SK-N-DZ (cell line): Measurements from ENCODE around the gene MYO1G.

Source experiments
- DNase-seq: peaks from one replicate; pipeline ENCODE4 v3.0.0-alpha.2; 2015; ENCODE audit warnings: low spot score

MYO1G gene

DNA sequence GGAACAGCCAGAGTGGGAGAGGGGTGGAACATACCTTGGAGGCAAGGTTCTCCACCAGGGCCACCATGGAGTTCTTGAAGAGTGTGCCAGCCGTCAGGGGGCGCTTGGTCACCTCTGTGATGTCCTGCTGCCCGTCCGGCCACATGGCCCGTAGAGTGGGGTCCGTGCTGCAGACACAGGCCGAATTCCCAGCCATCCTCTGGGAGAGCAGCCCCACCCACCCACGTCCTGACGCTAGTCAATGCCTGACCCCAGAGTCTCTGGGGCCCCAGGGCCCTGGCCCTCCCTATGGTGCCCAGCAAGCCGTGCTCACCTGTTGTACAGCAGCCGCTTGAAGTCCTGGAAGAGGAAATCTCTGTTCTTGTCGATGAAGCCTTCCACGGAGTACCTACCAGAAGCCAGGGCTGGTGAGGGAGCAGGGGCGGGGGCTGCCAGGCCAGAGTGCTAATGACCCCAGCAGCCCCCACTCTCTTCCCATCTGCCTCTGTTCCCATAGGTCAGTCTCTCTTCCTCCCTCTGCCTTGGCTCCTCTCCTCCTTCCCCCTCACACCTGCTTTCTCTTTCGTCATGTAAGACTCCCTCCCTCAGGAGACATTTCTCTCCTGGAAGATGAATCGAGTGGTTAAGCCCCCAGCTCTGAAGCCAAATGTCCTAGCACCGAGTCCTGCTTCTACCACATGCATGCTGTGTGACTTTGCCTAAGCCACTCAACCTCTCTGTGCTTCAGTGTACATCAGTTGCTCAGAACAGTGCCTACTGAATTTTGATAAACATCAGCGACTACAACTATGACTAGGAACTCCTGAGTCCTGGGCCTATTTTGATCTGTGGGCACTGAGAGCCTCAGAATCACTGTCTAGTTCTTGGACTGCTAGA is 11.0 kb downstream of the MYO1G start:
- peak; percentile 62 for DNase-seq

DNA sequence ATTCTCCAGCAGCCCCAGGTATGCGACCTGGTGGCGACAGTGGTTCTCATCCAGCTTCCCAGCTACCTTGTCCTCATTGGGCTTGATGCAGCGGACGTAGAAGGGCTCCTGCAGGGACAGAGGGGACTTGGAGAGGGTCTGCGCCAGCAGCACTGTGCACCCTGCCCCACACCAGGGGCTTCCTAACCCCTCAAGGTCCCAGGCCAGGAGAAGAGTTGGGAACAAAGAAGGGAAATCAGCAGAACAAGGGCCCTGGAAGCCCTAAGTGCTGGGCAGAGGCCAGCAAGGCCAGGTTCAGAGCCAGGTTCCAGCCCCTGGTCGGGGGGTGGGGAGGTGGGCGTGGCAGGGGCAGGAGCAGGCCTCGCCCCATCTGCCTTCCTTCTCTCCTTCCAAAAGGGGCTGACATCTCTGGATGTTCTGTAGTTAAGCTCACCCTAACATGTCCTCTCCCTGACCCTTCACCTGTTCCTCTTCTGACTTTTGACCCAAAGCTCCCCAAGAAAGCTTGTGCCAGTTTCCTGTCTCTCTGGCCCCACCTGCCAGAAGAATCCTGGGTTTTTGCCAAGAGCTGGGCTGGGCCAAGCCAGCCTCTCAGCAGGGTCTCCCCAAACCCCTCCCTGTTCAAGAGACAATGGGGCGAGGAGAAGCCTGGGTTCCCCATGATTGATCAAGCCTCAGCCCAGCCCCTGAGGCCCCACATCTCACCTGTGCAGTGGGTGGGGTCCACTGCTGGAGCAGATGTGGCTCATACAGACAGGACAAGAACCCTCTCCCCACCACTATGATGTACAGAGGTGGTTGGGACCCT is 11.9 kb downstream of the MYO1G start:
- no peak for DNase-seq

DNA sequence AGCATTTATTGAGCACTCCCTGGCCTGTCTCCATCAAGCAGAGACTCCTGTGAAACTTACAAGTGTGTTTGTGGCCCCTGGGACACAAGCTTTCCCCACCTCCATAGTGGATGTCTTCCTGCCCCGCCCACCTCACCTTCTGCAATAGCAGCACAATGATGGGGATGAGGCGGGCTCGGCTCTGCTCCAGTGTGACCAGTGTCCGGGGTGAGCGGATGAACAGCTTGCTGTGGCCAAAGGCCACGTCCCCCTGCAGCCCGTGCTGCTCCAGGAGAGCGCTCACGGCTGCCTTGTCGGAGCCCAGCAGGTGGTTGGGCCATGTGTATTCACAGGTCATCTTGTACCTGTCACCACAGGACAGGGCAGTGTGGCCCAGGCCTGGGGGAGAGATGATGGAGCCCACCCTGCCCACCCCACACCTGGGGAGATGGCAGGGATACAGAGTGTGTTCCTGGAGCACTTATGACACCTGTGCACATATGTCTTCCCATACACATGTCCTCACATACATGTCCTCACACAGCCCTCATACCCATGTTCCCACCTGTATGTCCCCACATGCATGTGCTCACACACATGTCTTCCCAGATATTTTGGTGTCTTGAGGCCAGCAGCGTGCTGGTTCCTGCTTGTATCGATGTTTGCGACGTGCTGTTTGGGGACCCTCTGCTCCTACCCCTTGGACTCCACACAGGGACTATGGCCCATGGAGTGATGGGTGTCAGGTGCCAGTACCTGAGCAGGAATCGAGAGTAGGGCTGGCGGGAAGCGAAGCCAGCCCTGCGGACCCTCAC is 12.7 kb downstream of the MYO1G start:
- DNase-seq, result no peak

DNA sequence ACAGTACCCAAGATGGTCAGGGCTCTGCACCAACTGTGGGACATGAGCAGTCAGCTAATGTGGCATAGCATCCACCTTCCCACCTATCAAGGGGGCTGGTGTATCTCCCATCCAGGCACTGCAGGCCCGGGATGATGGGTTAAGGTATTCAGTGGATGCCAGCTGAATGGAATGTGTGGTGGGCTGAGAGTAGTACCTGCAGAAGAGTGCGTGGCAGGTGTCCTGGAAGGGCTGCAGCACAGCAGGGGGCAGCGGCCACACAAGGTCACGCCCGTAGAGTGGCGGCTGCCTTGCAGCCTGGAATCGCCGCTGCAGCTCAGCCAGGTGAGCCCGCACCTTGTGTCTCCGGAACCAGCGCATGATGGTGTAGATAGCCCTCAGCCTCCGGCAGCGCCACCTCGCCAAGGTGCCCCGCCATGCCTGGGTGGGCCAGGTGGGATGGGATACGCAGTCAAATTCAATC is 13.3 kb downstream of the MYO1G start:
- no peak for DNase-seq

DNA sequence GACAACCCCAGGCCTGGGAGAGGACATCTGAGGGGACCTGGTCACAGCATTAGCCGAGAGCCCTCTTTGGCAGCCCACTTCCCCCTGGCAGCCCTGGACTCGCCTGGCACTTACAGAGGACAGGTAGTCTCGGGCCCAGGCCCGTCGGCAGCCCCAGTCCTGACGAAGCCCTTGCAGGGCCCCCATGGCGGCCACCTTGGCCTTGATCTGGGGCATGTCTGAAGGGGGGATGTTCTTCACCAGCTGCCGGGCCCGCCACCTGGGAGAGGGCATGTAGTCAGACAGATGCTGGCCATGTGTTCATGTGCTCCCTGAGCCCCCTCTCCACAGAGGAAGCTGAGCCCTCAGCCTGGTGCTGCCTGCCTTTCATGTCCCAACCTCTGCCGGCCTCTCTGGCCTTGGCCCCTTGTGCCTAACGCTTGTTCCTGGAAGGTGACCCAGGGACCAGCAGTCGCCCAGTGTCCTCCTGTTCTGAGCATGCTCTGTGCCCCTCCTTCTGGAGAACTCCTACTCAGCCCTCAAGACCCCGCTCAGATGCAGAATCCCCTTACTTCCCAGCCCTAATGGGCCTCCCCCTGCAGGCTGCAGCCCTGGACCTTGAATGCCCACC is 13.9 kb downstream of the MYO1G start:
- no peak for DNase-seq

DNA sequence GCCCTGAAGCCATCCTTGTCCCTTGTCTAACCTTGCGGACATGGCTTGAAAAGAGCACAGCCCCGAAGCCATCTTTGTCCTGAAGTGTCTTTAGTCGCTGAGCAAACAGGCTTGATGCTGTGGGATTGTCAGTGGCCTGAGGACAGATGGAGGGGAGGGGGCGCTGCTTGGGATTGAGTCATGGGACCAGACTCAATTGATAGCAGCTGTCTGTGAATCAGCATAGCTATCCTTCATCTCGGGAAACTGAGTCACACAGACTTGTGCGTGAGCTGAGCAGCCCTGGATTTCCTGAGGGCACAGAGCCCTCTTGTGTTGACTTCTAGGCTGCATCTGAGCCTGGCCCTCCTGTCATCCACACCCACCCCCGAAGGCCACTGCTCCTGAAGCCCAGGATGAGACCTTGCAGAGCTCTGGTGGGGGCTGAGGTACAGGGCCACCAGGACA is 14.4 kb downstream of the MYO1G start:
- DNase-seq, result no peak

DNA sequence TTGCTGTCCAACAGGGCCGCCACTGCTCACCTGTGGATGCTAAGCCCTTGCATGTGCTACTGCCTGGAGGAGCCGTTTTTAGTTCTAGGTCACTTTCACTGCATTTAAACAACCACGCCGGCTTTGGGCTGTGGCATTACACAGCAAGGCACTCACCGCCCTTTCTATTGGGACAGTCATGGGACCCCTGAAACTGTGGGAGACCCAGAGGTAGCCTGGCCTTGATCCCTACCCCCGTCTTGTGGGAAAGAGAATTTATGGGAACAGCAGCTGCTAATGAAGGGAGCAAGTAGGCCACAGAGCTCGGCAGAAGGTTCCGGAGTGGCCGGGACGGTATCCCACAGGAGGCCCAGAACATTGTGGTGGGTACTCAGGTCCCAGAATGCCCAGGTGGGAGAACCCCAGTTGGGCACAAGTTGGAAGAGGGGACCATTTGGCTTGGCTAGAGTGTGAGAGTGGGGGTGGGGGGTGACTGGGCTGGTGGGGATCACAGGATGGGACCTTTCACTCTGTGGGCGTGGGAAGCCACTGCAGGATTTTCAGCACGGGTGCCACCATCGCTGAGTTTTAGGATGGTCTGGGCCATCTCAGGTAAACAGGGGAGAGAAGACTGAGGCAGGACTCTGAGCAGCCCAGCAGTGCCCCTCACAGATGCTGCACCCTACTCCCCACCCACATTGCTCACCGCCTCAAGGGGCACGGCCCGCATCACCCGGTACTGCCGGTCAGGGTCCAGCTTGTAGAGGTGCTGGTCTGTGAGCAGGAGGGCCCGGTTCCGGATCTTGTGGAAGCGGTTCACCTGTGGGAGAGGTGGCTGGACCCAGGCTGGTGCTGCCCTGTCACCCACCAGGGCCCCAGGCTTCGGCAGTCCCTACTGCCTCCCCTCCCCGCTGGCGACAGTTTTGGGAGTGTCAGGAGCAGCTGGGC is 15.2 kb downstream of the MYO1G start:
- DNase-seq, result no peak

DNA sequence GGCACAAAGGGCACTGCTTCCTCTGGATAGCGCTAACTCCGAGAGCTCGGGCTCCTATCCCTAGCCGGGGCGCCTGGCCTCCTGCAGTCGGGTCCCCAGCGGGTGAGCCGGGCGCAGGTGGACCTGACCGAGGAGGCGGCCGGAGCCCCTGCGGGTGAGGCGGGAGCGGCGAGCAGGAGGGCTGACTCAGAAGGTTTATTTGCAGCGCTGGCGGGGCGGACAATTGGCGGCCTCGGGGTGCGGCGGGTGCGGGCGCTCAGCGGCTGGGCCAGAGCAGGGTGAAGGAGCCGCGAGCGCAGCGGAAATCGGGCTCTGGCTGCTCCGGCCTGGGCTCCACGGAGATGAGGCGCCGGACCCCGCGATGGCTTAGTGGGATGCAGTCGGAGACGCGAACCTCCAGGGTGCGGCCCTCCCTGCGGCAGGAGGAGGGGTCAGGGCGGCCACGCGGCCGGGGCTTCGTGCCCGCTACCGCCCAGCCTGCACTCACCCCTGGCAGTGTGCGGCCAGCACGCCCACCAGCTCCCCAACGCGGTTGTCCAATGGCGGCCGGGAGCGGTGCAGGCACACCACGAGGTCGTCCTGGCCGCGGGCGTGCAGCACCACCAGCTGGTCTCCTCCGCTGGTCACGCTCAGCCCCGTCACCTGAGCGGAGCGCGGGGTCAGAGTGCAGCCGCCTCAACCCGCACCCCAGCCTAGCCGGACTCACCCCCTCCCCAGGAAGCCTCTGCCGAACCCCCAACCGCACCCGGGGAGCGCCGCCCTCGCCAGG is 16.1 kb downstream of the MYO1G start:
- no peak for DNase-seq

DNA sequence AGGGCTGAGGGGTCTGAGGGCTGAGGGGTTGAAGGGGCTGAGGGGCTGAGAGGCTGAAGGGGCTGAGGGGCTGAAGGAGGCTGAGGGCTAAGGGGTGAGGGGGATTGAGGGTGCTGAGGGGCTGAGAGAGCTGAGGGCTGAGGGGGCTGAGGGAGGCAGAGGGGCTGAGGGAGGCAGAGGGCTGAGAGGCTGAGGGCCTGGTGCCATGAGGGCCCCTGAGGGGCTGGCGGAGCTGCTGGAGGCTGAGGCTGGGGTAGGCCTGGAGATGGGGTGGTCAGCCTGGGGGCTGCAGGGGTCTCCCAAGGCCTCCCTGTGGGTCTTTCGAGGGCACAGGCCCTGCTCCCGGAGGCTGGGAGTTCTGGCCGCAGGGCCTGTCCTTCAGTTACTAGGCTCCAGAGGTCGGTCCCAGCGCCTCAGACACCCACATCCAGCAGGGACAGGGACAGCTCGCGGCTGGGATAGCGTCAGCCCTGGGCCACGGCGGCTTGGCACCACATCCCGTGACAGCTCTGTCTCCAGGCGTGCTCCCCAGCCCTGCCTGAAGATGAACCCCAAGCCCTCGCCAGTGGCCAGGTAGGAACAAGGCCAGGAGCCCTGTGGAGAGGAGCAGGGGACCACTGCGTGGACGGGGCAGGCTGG is 16.9 kb downstream of the MYO1G start:
- no peak for DNase-seq

DNA sequence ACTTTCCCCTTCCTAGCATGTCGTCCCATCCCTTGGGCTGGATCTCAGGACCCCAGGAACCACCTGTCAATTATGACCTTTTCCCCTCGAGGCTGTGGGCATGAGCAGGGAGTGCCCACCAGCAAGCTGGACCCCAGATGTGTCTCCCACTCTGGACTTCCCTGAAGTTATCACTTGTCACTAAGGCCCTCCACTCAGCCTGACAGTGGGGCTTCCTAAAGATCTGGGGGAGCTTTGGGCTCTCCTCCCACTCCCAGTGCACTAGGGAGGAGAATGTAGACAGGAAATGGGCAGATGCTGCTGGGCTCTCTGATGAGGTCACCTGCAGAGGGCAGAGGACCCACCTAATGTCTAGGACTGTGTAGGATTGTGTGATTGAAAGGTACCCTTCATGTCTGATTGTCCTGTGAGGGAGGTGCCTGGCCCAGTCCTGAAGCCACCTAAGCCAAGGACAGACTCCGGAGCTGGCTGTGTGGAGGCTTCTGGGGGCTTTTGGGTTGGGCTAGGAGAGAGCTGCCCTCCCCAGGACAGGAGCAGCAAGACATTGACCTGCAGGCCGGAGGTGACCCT is 18.7 kb downstream of the MYO1G start:
- no peak for DNase-seq

DNA sequence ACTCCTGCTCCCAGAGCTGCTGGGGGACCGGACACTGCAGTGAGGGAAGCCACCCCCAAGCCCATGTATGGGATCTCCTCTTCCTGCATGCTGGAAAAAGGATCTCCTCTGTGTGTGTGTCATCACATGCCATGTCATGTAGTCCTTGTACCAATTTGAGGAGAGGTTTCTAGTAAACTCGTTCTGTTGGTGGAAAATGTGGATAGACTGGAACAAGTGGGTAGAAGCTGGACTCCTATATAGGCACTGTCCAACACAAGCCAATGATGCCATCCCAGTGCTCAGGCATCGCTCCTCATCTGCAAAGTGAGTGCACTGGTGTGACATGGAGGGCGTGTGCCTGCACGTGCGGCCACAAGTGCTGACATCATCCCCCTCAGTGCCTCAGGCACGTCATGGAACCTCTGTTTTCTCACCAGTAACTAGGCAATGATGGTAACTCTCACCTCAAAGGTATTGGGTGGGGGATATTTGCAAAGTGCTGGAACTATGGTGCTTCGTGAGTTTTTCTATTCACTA is 19.3 kb downstream of the MYO1G start:
- no peak for DNase-seq

DNA sequence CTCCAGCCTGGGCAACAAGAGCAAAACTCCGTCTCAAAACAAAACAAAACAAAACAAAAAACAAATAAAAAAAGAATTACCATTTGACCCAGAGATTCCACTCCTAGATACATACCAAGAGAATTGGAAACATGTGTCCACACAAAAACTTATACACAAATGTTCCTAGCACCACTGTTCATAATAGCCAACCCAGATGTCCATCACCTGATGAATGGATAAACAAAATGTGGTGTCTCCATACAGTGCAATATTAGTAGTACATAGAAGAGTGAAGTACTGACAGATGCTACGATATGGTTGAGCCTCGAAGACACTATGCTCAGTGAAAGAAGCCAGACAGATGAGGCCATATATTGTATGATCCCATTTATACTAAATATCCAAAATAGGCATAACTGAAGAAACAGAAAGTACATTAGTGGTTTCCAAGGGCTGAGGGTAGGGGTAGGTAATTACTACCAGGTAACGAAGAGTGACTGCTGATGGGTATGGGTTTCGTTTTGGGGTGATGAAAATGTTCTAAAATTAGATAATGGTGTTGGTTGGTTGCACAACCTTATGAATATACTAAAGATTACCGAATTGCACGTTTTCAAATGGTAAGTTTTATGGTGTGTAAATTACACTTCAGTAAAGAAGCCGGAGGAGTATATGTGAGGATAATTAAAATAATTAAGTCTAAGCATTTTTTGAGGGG is 20.0 kb downstream of the MYO1G start:
- no peak for DNase-seq

DNA sequence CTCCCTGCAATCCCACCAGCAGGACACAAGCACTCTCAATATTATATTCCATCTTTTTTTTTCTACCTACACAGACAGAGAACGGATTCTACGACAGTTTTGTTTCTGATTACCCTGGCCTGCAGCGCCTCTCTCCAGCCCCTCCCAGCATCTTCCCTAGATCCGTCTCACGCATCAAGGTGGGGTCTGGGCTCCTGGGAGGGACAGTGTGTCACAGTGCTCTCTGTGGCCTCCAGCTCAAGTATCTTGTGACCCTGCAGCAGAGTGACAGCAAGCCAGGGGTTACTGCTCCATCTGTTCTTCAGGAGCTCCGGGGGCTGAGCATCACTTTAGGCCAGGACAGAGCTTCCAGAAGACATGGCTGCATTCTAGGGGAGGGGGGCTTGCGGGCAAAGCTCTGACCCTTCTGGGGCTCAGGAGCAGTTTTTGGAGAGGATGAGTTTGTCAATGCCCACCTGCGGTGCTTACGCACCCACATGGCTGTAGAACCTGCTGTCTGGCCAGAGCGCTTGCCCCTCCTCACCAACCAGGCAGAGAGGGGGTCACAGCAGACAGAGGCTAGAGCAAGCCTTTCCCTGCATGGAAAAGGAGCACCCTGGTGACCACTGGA is 22.6 kb downstream of the MYO1G start:
- DNase-seq, result no peak

DNA sequence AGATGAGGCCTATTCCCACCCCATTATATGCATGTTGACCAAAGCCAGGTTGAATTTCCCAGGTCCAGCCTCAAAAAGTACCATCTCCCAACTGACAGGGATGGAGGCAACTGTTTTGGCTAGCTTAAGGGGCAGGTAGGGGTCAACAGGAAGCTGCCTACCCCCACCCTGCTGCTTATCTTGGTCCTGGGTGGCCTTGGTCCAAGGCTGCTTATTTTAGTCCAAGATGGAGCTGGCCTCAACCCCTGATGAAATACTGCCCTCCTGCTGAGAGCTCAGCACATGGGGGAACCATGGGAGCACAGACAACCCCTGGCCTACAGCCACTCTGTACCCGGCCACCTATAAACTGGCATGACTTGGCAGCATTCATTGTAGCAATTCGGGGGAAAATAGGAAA is 23.1 kb downstream of the MYO1G start:
- no peak for DNase-seq

DNA sequence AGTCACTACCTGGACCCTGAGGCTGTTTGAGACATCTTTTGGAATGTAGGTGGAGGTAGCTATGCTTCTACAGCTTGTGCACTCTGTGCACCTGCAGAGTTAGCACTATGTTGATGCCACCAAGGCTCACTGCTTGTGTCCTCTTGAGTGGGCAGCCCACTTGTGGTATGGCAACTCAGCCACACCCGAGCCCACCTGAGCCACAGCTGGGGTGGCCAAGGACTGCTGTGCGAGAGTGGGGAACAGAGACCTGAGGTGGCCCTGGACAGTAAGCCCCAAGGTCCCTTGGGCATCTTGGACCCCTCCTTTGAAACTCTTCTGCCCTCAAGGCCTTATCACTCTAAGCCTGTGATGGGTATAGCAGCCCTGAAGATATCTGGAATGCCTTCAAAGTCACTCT is 25.7 kb downstream of the MYO1G start:
- DNase-seq, result no peak

DNA sequence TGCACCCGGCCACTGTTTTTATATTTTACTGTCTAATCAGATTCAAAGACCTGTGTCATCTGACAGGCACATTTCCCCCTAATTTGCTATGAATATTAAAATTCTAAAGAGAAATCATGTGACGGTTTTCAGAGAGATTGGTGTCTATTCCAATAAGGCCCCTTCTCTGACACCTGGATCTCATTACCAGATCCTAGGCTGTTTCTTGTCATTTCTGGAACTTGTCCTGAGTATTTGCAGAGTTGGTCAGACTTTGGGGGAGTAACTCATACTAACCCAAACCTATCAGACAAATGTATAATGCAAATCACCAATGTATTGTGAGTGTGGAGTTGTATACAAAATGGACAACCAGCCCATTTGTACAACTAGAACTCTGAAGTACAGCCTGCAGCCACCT is 29.5 kb downstream of the MYO1G start:
- DNase-seq, result no peak

DNA sequence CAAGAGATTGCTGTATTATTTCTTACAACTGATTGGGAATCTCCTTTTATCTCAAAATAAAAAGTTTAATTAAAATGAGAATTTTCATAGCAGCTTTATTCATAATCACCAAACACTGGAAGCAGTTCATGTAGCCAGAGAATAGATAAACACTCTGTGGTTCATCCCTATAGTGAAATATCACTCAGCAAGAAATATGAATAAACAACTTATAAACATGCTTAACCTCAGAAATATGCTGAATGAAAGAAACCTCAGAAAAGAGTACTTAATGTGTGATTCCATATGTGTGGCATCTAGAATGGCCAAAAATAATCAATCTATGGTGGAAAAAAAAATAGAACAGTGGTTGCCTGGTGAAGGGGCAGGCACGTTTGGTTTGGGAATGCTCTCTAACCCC is 33.3 kb downstream of the MYO1G start:
- no peak for DNase-seq
